MCF 10A (cell line): Measurements from ENCODE around the gene SLC6A18. TPM values are rescaled to one million over a fixed set of nuclear protein-coding genes. Genes with fewer than 3 reads are reported as not detected.
A peak's percentile ranks its signal among the peaks of the same experiment; 100 is the strongest.

Experiments used
- BruUV-seq: library from RNA; stranded (reverse); fragments of 400-500 nt; replicated peaks from 2 replicates; lab custom pipeline; 2021; lab: Mats Ljungman, UMichigan
- CTCF ChIA-PET: fragments of 300-600 bp; sonication (Branson Sonifier 250); formaldehyde crosslinking; extraction: SDS; loops from one replicate; lab custom pipeline; 2021; ENCODE audit warnings: antibody characterized with exemption, inconsistent platforms; lab: Yijun Ruan, JAX
- POLR2A ChIA-PET: fragments of 300-600, 350-650 bp; sonication (Branson Sonifier 250); formaldehyde crosslinking; extraction: SDS; loops from one replicate; lab custom pipeline; 2020; ENCODE audit warnings: antibody characterized with exemption, inconsistent platforms; lab: Yijun Ruan, JAX
- DNase-seq: peaks from one replicate; pipeline ENCODE4 v3.0.0-alpha.2; 2018; ENCODE audit not compliant: unreplicated experiment
- H3K27ac Mint-ChIP-seq: one replicate; pipeline ENCODE4 v1.8.0; 2022; ENCODE audit warnings: mild to moderate bottlenecking, low read depth, mixed read lengths; ENCODE audit not compliant: unreplicated experiment
- H3K27me3 Mint-ChIP-seq: one replicate; pipeline ENCODE4 v1.8.0; 2022; ENCODE audit warnings: mixed read lengths; ENCODE audit not compliant: insufficient read depth, unreplicated experiment
- H3K36me3 Mint-ChIP-seq: one replicate; pipeline ENCODE4 v1.8.0; 2022; ENCODE audit warnings: mild to moderate bottlenecking, moderate library complexity, mixed read lengths; ENCODE audit not compliant: insufficient read depth, unreplicated experiment
- H3K4me1 Mint-ChIP-seq: one replicate; pipeline ENCODE4 v1.8.0; 2022; ENCODE audit warnings: mixed read lengths; ENCODE audit not compliant: insufficient read depth, unreplicated experiment
- H3K4me3 Mint-ChIP-seq: one replicate; pipeline ENCODE4 v1.8.0; 2022; ENCODE audit warnings: mild to moderate bottlenecking, moderate library complexity, mixed read lengths; ENCODE audit not compliant: unreplicated experiment
- H3K9me3 Mint-ChIP-seq: one replicate; pipeline ENCODE4 v1.8.0; 2022; ENCODE audit warnings: mixed read lengths; ENCODE audit not compliant: unreplicated experiment
- intact Hi-C: fragments of 100-400 bp; cut with micrococcal nuclease; formaldehyde crosslinking; loops from 2 replicates; pipeline ENCODE4 v1.14.1; 2022
- total RNA-seq: library from RNA; stranded (reverse); gene quantifications from 2 replicates; pipeline ENCODE4 v1.2.3, GENCODE V29; 2022
- TF ChIP-seq, protein P1 (sequence below): fragments of 200-600 bp; IDR thresholded peaks from one replicate; pipeline ENCODE4 v1.8.0; 2022; ENCODE audit warnings: antibody characterized with exemption, mild to moderate bottlenecking; ENCODE audit not compliant: unreplicated experiment

The SLC6A18 gene
- total RNA-seq, 1 experiment from 2014 or later: not detected

DNA sequence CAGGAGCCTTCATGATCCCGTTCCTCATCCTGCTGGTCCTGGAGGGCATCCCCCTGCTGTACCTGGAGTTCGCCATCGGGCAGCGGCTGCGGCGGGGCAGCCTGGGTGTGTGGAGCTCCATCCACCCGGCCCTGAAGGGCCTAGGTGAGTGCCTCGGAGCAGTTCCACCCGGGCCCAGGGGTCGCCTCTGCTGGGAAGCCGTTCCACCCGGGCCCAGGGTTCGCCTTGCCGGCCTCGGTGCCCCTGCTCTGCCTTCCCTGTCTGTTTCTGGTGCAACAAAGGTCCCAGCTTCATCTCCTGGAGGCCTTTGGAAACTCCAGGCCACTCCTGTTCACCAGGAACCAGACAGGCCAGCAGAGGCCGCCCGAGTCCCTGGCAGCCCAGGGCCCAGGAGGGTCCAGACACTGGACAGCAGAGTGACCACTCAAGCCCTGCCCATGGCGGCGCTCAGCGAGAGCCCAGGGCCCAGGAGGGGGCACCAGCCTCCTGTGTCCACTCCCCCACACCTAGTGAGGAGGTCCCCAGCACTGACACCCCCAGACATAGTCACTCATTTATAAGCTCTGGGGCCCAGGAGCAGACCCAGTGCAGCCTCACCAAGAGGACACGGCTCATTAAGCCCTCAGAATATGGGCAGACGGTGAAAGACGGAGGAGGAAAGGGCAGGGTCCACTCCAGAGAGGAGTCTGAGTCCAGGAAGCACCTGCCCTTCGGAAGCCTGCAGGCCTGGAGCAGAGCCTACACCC, 16.3 kb upstream of the SLC6A18 start:
- no TSS peak for BruUV-seq
- H3K27ac Mint-ChIP-seq: no peak overlapping the region
- no peak overlapping the region for H3K4me3 Mint-ChIP-seq
- ChIA-PET CTCF (interaction anchor here (0.6 to 1.7 kb wide), 13 partner anchors 15 to 439 kb away, joined by 3 to 5 read pairs (median 3); no protein-coding TSS in a partner anchor), POLR2A (interaction anchor here (1.0 kb wide), 1 partner anchor 94 kb away, joined by 3 read pairs; no protein-coding TSS in a partner anchor)
- no peaks in the 10 kb centered on the region for H3K9me3 Mint-ChIP-seq
- H3K4me1 Mint-ChIP-seq: no peaks in the 10 kb centered on the region
- intact Hi-C loops: loop anchor here (1.0 to 10.0 kb wide), 2 partner anchors 136 to 228 kb away; partner anchors contain the start of gene CLPTM1L
- TF ChIP-seq, protein P1, sequence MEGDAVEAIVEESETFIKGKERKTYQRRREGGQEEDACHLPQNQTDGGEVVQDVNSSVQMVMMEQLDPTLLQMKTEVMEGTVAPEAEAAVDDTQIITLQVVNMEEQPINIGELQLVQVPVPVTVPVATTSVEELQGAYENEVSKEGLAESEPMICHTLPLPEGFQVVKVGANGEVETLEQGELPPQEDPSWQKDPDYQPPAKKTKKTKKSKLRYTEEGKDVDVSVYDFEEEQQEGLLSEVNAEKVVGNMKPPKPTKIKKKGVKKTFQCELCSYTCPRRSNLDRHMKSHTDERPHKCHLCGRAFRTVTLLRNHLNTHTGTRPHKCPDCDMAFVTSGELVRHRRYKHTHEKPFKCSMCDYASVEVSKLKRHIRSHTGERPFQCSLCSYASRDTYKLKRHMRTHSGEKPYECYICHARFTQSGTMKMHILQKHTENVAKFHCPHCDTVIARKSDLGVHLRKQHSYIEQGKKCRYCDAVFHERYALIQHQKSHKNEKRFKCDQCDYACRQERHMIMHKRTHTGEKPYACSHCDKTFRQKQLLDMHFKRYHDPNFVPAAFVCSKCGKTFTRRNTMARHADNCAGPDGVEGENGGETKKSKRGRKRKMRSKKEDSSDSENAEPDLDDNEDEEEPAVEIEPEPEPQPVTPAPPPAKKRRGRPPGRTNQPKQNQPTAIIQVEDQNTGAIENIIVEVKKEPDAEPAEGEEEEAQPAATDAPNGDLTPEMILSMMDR: peak; percentile 45
- no peaks in the 10 kb centered on the region for H3K36me3 Mint-ChIP-seq
- H3K27me3 Mint-ChIP-seq: peaks cover 38% of the 10 kb centered on the region
- peak; percentile 33 for DNase-seq

DNA sequence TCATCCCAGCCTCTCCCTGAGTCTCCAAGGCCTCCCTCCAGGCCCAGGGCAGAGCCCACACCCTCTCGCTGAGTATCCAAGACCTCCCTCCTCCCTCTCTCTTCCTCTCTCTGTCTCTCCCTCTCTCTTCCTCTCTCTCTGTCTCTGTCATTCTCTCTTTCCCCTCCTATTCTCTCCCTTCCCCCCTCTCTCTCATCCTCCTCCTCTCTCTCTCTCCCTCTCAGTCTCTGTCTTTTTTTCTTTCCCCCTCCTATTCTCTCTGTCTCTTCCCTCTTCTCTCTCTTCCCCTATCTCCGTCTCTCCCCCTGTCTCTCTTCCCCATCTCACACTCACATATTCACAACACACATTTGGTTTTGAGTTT, 15.7 kb upstream of the SLC6A18 start:
- intact Hi-C loops: loop anchor here (1.0 to 10.0 kb wide), 2 partner anchors 135 to 228 kb away; partner anchors contain the start of gene CLPTM1L
- ChIA-PET POLR2A (interaction anchor here (1.0 kb wide), 1 partner anchor 94 kb away, joined by 3 read pairs; no protein-coding TSS in a partner anchor), CTCF (interaction anchor here (0.6 to 1.7 kb wide), 7 partner anchors 16 to 439 kb away, joined by 3 to 5 read pairs (median 4); no protein-coding TSS in a partner anchor)
- H3K27ac Mint-ChIP-seq: no peak overlapping the region
- no TSS peak for BruUV-seq
- H3K9me3 Mint-ChIP-seq: no peaks in the 10 kb centered on the region
- H3K4me1 Mint-ChIP-seq: no peaks in the 10 kb centered on the region
- peaks cover 37% of the 10 kb centered on the region for H3K27me3 Mint-ChIP-seq
- H3K36me3 Mint-ChIP-seq: no peaks in the 10 kb centered on the region
- DNase-seq: no peak
- TF ChIP-seq, protein P1: no peak
- H3K4me3 Mint-ChIP-seq: no peak overlapping the region

DNA sequence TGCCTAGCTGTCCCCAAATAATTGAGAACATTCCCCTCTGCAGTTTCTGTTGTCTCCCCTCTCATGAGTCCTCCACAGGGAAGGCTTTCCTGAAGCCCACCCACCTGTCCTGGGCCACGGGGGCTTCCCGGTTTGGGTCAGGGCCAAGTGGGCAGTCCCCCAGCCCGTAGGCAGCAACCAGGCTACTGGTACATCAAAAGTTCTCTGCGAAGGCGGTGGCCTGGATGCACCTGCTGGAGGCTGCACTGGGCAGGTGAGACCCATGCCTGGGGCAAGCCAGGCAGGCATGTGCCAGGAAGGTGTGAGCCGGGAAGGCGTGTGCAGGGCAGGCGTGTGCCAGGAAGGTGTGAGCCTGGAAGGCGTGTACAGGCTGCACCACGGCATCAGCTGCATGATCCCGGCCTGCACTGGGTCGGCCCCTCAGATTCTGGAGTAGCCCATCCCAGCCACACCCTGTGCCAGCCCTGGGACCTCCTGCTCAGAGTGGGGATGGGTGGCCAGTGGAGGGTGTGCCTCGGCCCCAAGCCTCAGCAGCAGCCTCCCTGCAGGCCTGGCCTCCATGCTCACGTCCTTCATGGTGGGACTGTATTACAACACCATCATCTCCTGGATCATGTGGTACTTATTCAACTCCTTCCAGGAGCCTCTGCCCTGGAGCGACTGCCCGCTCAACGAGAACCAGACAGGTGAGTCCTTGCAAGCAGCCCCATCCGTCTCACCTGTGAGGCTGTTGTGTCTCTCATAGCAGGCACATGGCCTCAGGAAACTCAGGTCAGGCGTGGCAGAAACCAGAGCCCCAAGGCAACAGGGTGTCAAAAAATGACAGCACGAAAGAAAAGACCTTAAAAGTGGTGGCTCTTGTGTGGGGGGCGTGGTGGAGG, 15.0 kb upstream of the SLC6A18 start:
- no peak for DNase-seq
- intact Hi-C loops: loop anchor here (1.0 to 10.0 kb wide), 2 partner anchors 135 to 227 kb away; partner anchors contain the start of gene CLPTM1L
- H3K4me3 Mint-ChIP-seq: no peak overlapping the region
- no peak overlapping the region for H3K27ac Mint-ChIP-seq
- H3K4me1 Mint-ChIP-seq: no peaks in the 10 kb centered on the region
- no peaks in the 10 kb centered on the region for H3K36me3 Mint-ChIP-seq
- BruUV-seq: no TSS peak
- H3K27me3 Mint-ChIP-seq: peaks cover 30% of the 10 kb centered on the region
- TF ChIP-seq, protein P1: no peak
- H3K9me3 Mint-ChIP-seq: no peaks in the 10 kb centered on the region
- CTCF ChIA-PET: no interaction called here
- POLR2A ChIA-PET: no interaction called here

DNA sequence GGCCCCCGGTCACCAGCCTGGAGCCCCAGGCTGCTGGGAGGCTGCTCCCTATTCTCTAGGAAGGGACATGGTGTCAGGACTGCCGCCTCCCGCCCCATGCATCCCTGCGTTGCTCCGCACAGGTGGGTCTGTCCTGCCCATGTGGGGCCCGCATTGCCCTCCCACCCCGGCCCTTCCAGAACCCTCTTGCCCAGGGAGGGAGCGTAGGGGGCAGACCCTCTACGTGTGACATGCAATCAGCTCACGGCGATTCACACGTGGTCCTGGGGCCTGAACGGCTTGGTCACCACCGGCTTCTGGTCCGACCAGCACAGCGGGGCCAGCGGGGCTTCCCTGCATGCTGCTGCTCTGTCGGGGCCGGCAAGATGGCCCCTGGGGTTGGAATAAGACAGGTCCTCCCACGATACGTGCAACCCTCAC, 14.3 kb upstream of the SLC6A18 start:
- BruUV-seq: no TSS peak
- Mint-ChIP-seq H3K4me3 (no peak overlapping the region), H3K9me3 (no peaks in the 10 kb centered on the region), H3K4me1 (no peaks in the 10 kb centered on the region), H3K27ac (no peak overlapping the region), H3K27me3 (peaks cover 23% of the 10 kb centered on the region), H3K36me3 (no peaks in the 10 kb centered on the region)
- ChIA-PET POLR2A (no interaction called here), CTCF (no interaction called here)
- intact Hi-C loops: no loop called here
- no peak for DNase-seq
- TF ChIP-seq, protein P1: no peak
